GM03348 (cell line): ENCODE results near the gene RASAL1.
A peak's percentile ranks its signal among the peaks of the same experiment; 100 is the strongest.

ENCODE experiments used
- DNase-seq: peaks from one replicate; pipeline ENCODE4 v3.0.0; 2012; ENCODE audit warnings: low spot score

Gene RASAL1

GRCh38 chr12:113056631-113057488, 78.7 kb downstream of the RASAL1 start, which contains the start of gene DTX1:
DTX1 (plus strand) TSS chr12:113056730; CDS start chr12:113058193, 1,463 bp downstream.
- DNase-seq, result peak; percentile 47

GRCh38 chr12:113056381-113056630, 79.3 kb downstream of the RASAL1 start:
- DNase-seq, result no peak

- DNase-seq, result no peak
Observed at GRCh38 chr12:113055594-113056380, 79.8 kb downstream of the RASAL1 start.

- no peak for DNase-seq
Observed at GRCh38 chr12:113054948-113055486, 80.5 kb downstream of the RASAL1 start.

- DNase-seq, result no peak
Observed at GRCh38 chr12:113052326-113052725, 83.2 kb downstream of the RASAL1 start.

GRCh38 chr12:113051759-113052158, 83.8 kb downstream of the RASAL1 start:
- DNase-seq, result no peak

- DNase-seq, result no peak
Observed at GRCh38 chr12:113050795-113051194, 84.8 kb downstream of the RASAL1 start.

GRCh38 chr12:113049976-113050742, 85.4 kb downstream of the RASAL1 start:
- DNase-seq, result no peak
